Nephron progenitor cell (in vitro differentiated cells): ENCODE measurements around the gene CERS1.

Experiments used
- DNase-seq: peaks from one replicate; pipeline ENCODE4 v3.0.0; 2021
- H3K27ac Mint-ChIP-seq: 2 replicates; pipeline ENCODE4 v1.8.0; 2021; ENCODE audit warnings: mild to moderate bottlenecking, moderate library complexity, mixed read lengths
- H3K27me3 Mint-ChIP-seq: 2 replicates; pipeline ENCODE4 v1.8.0; 2021; ENCODE audit warnings: mild to moderate bottlenecking, low read depth, mixed read lengths; ENCODE audit not compliant: poor library complexity
- H3K36me3 Mint-ChIP-seq: 2 replicates; pipeline ENCODE4 v1.8.0; 2021; ENCODE audit warnings: low read depth, mixed read lengths
- H3K4me1 Mint-ChIP-seq: 2 replicates; pipeline ENCODE4 v1.8.0; 2021; ENCODE audit warnings: mixed read lengths
- H3K4me3 Mint-ChIP-seq: 2 replicates; pipeline ENCODE4 v1.8.0; 2021; ENCODE audit warnings: mild to moderate bottlenecking, moderate library complexity, mixed read lengths
- H3K9me3 Mint-ChIP-seq: 2 replicates; pipeline ENCODE4 v1.8.0; 2021; ENCODE audit warnings: mild to moderate bottlenecking, moderate library complexity, mixed read lengths
- TF ChIP-seq, protein P1 (sequence below): fragments of 200-600 bp; sonication (generic); IDR thresholded peaks from 2 replicates; pipeline ENCODE4 v1.5.0; 2021; ENCODE audit warnings: antibody characterized with exemption

The CERS1 gene

DNA sequence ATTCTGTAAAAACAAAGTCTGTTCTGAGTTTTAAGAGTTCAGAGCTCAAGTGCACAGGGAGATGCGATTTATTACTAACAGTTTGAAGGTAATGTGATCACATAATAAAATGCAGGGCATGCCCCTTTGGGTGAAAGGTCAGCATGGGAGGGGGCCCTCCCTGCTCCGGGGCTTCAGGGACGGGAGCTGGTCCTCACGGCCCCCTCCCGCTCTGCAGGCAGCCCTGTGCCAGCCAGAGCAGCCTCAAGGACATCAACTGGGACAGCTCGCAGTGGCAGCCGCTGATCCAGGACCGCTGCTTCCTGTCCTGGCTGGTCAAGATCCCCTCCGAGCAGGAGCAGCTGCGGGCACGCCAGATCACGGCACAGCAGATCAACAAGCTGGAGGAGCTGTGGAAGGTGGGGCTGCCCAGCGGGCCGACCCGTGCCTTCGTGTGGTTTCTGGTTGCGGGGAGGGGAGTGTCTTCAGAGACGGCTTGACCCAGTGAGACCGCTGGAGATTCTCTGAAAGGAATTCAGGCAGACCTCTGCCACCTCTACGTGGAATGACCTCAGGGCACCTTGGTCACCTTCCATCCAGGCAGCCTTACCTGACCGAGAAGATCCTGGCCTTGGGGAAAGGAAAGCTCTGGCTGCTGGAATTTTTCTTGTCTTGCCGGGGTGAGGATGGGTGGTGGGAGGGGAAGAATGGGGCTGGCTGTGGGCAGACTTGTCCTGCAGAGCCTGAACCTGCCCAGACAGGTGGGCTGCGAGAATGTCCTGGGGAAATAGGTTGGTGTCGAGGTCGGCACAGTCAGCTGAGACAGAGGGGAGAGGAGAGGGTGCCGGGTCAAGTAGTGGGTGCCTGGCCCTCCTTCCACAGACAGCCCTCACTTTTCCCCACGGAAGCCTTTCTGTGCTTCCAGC lies 45.2 kb downstream of the CERS1 start:
- DNase-seq, result peak; percentile 77
- Mint-ChIP-seq H3K27ac (peak overlapping the region; percentile 96), H3K27me3 (peaks cover 2% of the 10 kb centered on the region), H3K36me3 (peaks cover 25% of the 10 kb centered on the region), H3K4me3 (peak overlapping the region; percentile 71), H3K9me3 (no peaks in the 10 kb centered on the region), H3K4me1 (peaks cover 79% of the 10 kb centered on the region)
- TF ChIP-seq, protein P1, sequence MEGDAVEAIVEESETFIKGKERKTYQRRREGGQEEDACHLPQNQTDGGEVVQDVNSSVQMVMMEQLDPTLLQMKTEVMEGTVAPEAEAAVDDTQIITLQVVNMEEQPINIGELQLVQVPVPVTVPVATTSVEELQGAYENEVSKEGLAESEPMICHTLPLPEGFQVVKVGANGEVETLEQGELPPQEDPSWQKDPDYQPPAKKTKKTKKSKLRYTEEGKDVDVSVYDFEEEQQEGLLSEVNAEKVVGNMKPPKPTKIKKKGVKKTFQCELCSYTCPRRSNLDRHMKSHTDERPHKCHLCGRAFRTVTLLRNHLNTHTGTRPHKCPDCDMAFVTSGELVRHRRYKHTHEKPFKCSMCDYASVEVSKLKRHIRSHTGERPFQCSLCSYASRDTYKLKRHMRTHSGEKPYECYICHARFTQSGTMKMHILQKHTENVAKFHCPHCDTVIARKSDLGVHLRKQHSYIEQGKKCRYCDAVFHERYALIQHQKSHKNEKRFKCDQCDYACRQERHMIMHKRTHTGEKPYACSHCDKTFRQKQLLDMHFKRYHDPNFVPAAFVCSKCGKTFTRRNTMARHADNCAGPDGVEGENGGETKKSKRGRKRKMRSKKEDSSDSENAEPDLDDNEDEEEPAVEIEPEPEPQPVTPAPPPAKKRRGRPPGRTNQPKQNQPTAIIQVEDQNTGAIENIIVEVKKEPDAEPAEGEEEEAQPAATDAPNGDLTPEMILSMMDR, result no peak

DNA sequence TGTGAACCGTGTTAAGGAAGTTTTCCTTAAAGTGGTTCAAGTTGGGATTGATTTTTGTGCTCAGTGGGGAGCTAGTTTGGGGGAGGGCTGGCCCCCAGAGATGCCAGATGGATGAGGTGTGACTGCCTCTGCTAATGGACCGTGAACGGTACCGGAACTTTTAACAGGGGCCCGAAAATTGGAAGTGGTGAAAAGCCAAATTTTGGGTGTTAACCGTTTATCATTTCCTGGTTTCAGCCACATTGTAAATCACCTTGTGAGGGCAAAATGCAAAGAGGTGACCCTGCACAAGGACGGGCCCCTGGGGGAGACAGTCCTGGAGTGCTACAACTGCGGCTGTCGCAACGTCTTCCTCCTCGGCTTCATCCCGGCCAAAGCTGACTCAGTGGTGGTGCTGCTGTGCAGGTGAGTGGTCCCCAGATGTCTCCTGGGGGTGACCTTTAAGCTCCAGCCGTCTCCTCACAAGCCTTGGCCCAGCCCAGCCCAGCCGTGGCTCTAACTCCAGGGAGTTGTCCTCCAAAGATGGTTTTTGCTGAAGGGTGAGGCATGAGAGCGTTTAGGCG lies 46.0 kb downstream of the CERS1 start:
- peaks cover 2% of the 10 kb centered on the region for H3K27me3 Mint-ChIP-seq
- peak; percentile 36 for DNase-seq
- H3K4me3 Mint-ChIP-seq, result peak overlapping the region; percentile 71
- no peaks in the 10 kb centered on the region for H3K9me3 Mint-ChIP-seq
- H3K4me1 Mint-ChIP-seq, result peaks cover 83% of the 10 kb centered on the region
- peaks cover 23% of the 10 kb centered on the region for H3K36me3 Mint-ChIP-seq
- peak overlapping the region; percentile 97 for H3K27ac Mint-ChIP-seq
- TF ChIP-seq, protein P1, result no peak

- peaks cover 2% of the 10 kb centered on the region for H3K27me3 Mint-ChIP-seq
- peak overlapping the region; percentile 71 for H3K4me3 Mint-ChIP-seq
- no peaks in the 10 kb centered on the region for H3K9me3 Mint-ChIP-seq
- H3K4me1 Mint-ChIP-seq, result peaks cover 83% of the 10 kb centered on the region
- peak overlapping the region; percentile 97 for H3K27ac Mint-ChIP-seq
- peaks cover 17% of the 10 kb centered on the region for H3K36me3 Mint-ChIP-seq
- no peak for DNase-seq
- TF ChIP-seq, protein P1, result no peak
Measured at GRCh38 chr19:18848878-18849661, 46.9 kb downstream of the CERS1 start.

GRCh38 chr19:18847549-18848463 lies 48.2 kb downstream of the CERS1 start:
- H3K4me3 Mint-ChIP-seq, result peak overlapping the region; percentile 71
- no peaks in the 10 kb centered on the region for H3K9me3 Mint-ChIP-seq
- H3K4me1 Mint-ChIP-seq, result peaks cover 80% of the 10 kb centered on the region
- TF ChIP-seq, protein P1, result no peak
- peaks cover 6% of the 10 kb centered on the region for H3K36me3 Mint-ChIP-seq
- H3K27ac Mint-ChIP-seq, result peak overlapping the region; percentile 41
- no peak for DNase-seq
- H3K27me3 Mint-ChIP-seq, result no peaks in the 10 kb centered on the region

DNA sequence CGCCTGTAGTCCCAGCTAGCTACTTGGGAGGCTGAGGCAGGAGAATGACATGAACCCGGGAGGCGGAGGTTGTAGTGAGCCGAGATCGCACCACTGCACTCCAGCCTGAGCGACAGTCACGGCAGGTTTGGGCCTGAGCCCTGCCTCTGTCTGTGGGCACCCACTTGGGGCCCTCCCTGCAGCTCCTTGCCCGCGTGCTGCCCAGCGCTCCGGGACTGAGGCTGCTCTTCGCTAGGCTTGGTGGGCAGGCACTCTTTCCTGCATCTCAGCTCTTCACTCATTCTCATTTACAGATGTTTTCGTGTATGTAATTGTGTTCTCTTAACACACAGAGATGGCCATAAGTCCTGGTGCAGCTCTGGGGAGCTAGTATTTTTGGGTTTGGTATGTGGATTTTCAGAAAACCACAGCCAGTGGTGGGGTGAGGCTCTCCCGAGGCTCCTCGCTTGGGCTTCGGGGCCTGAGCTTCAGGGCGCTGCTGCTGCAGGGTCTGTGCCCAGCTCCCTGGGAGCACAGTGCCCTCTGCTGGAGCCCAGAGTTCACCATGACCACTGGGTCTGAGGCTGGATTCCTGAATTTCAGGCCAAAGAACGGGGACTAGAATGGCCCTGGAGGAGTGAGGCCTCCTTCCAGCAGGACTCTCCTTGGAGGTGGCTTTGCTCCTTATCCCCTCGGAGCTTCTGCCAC lies 49.0 kb downstream of the CERS1 start:
- H3K4me1 Mint-ChIP-seq, result peaks cover 76% of the 10 kb centered on the region
- peak; percentile 86 for DNase-seq
- peak overlapping the region; percentile 47 for H3K4me3 Mint-ChIP-seq
- peaks cover 6% of the 10 kb centered on the region for H3K36me3 Mint-ChIP-seq
- H3K9me3 Mint-ChIP-seq, result no peaks in the 10 kb centered on the region
- H3K27me3 Mint-ChIP-seq, result no peaks in the 10 kb centered on the region
- TF ChIP-seq, protein P1, result peak; percentile 91
- H3K27ac Mint-ChIP-seq, result peak overlapping the region; percentile 41
